HG02798 (cell line): ENCODE measurements around the gene EFEMP1.

ENCODE experiments used
- ATAC-seq: cut with Tn5 transposase; IDR thresholded peaks from one replicate; pipeline ENCODE4 v1.9.1; 2021; ENCODE audit warnings: mild to moderate bottlenecking; ENCODE audit not compliant: unreplicated experiment, poor library complexity

EFEMP1 gene

DNA sequence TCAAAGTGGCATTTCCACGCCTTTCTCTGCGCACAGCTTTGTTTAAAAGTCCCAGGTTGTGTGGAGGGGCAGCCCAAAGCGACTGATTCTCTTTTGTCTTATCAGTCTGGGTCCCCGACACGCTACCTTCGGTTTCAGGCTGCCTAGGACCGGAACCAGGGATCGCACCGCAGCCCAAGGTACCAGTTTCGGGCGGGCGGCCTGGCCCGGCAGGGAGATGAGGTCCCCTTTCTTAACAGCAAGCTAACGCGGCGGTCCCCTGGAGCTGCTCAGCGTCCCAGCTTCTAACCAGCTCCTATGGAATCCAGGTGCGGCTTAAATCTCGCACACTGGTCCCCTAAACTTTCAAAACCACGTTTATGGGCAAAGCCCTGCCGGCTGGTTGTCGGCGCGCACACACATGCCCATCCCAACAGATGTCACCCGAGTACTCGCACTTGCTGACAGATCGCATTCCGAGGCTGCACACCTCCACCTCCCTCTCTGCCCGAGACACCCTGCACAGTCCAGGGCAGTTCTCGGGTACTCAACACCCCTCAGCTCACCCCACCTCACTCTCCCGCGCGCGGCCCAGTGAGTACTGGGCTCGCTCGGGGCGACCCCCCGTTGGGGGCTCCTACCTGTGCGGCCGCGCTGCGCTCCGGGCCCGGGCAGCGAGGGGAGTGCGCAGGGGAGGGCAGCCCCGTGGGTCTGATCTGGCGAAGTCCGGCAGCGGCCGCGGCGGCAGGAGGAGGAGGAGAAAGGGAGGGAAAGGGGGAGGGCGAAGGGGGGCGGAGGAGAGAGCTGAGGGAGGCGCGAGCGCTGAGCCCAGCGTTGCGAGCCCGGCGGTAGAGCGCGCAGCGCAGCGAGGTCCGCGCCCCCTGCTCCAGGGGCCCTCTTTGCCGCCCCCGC, at the start of gene EFEMP1:
Gene EFEMP1 (minus strand): TSS at position 692 of the 891 bp plus-strand sequence. CDS start 1,342 bp downstream, outside the sequence.
- ATAC-seq: peak; percentile 75

GRCh38 chr2:55970500-55970899, 46.9 kb upstream of the EFEMP1 start:
- no peak for ATAC-seq

- no peak for ATAC-seq
Observed at GRCh38 chr2:55968941-55969340, 45.4 kb upstream of the EFEMP1 start.

DNA sequence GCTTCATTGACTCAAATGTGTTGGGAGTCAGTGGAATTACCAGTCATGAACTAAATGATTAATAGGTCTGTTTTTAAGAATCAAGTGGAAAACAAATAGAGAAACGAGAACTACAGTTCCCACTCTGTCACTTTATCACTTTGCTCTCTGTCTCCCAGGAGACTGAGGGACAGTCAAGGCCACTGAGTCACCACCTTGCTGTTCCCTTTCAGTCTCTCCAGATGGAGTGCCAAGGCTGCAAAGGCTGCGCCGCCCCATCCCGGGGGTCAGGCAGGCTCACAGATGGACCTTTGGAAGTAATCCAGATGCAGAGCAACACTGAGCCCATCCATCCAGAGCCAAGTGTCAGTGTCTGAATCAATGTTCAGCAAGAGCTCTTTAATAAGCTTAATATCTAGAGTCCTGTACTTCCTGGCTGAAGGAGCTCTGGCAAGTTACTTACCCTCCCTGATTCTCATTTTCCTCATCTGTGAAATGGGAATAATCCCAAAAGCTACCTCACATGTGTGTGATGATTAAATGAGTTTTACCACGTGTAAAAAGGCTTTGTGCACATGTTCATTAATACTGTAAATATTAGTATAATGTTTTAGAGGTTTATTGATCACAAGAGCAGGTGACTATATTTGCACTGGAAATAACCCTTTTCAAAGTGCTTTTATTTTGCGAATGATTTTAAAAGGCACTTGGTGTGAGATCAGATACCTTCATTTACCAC, 43.0 kb upstream of the EFEMP1 start:
- ATAC-seq: no peak

DNA sequence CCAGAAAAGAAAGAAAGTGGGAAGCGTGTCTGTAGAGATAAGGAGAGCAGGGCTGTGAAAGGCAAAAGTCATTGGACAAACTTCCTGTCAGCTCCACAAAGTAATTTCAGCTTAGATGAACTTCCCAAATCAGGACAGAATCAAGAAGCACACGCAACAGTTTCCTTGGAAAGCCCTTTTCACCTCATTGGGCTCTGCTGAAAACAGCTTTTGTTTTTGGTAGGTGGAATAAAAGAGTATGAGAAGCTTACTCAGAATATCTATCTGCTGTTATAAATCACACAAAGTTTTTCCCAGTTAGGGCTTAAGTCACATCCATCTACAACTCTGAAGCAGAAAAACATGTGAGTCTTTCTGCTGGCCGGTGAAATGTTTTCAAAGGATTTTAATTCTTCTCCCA, 42.4 kb upstream of the EFEMP1 start:
- no peak for ATAC-seq

DNA sequence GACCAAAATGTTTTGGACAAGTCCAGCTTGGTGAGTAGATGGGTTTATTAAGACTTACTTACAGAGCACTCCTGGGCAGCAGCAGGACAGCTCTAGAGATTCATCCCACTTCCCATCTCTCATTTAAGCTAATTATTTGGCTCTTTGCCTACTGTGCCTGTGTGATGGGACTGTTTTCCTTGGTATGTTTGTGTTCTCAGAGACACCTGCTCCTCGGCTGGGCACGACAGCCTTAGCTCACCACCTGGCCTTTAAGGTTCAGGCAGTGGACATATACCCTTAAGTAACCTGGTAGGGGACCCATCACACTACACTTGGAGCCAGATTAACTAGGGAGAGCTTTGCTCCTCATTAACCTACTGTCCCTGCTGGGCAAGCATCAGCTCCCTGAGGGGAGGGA, 41.7 kb upstream of the EFEMP1 start:
- no peak for ATAC-seq

GRCh38 chr2:55962915-55963314, 39.3 kb upstream of the EFEMP1 start:
- no peak for ATAC-seq

DNA sequence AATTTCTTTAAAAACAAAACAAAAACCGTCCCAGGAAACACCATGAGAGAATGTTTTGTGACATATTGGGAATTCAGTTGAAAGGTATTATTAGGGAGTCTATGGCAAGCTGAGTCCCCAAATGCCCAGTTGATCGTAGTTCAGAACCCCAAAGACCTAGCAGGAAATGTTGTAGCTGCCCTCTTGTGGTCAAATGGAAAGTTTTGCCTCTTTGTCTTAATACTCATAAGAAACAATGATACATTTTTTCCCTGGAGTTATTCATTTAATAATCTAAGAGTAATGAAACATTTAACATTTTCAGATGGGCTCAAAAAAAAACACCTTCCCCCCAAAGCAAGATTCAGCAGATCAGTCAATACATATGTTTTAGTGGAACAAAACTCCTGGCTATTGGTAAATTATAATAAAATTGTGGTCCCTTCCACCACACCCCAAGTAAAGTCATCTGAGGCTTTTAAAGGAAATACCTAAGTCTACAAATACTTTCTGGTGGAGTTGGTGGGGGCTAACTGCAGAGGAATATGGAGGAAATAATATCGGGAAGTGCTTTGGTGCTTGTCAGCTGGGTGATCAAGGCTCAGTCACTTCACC, 37.8 kb upstream of the EFEMP1 start:
- no peak for ATAC-seq

- no peak for ATAC-seq
Observed at GRCh38 chr2:55958756-55959155, 35.2 kb upstream of the EFEMP1 start.

GRCh38 chr2:55957142-55957541, 33.6 kb upstream of the EFEMP1 start:
- no peak for ATAC-seq

DNA sequence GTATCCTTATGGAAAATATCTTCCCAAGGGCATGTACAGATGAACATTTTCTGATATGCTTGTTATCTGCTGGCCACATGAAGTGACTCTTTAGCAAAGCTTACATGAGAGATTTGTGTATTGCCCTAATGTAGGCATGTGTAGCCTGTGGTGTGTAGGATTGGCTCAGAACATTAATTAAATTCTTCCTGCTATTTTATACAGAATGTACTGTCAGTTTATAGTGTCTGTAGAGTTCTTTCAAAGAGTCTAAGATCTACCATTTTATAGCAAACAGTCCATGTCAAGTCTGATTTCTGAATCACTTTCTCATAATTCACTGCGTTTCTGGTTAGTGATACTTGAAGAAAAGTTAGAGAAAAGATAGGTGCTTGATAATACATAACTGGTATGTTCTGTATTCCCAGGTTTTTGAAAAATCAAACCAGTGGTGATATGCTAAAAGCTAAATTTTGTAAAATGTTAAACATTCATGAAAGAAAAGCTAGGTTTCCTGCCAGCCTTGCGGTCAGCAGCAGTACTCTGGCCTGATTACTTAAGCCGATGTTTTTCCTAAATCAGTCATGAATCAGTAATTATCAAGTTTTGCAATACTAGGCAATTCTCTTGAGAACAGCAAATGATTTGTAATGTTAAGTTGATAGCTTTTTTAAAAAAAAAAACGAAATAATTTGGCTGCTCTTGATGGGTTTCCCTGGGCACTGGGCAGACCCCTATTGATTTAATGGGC, 30.9 kb upstream of the EFEMP1 start:
- ATAC-seq: no peak

GRCh38 chr2:55952415-55952814, 28.8 kb upstream of the EFEMP1 start:
- no peak for ATAC-seq

DNA sequence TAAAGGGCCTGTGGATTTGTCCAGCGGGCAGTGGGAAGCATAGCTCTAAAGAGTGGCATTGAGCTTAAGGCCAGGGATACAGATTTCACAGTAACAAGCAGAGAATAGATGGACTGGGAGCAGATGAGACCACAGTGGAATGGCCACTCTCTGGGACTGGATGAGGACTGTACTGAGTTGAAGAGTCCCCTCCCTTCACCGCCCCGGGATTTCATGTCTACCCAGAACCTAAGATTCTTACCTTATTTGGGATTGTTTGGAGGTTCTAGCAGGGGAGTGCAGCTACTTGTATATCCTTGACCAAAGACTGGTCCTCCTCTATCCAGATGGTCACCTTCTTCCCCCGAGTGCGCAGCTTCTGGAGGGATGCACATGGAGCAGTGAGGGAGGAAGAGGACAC, 28.0 kb upstream of the EFEMP1 start:
- no peak for ATAC-seq

GRCh38 chr2:55949613-55950012, 26.0 kb upstream of the EFEMP1 start:
- no peak for ATAC-seq

GRCh38 chr2:55949211-55949610, 25.6 kb upstream of the EFEMP1 start:
- no peak for ATAC-seq

- no peak for ATAC-seq
Observed at GRCh38 chr2:55948176-55948923, 24.8 kb upstream of the EFEMP1 start.

DNA sequence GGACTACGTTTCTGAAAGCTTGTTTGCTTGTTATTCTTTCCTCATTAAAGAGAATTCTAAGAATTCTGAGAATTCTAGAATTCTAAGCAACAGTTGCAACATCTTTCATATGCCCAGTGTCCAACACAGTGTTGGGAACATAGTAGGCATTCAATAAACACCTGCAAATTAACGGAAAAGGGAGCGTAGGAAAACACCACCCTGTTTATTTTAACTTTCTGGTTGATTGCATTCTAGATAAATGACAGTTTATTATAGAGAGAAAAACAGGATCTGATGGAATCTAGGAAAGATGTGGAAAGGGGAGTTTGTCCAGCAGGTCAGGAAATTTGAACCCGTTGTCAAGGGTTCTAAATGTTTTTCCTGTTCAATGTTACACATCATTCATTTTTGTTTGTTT, 24.2 kb upstream of the EFEMP1 start:
- no peak for ATAC-seq

- no peak for ATAC-seq
Observed at GRCh38 chr2:55946793-55947192, 23.2 kb upstream of the EFEMP1 start.

DNA sequence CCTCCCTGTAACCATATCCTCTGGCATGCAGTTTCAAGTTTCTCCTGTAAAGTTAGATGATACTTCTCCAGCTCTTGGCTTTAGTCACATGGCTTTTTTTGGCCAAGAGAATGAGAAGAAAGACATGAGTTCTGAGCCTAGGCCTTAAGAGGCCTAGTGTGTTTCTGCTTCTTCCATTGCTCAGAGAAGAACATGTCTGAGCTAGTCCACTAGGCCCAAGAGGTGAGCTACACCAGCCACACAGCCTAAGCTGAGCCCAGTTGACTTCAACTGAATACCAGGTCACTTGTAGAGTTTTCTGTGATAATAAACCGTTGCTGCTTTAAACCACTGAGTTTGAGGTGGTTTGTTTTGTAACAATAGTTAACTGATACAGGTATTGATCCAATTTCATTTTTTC, 19.9 kb upstream of the EFEMP1 start:
- no peak for ATAC-seq

- ATAC-seq: no peak
Observed at GRCh38 chr2:55936351-55936750, 12.8 kb upstream of the EFEMP1 start.
